Inflammatory macrophage (primary cell): ENCODE measurements around the gene NCBP2L.

Source experiments
- DNase-seq, 2 donors: peaks; one replicate each; pipeline ENCODE4 v3.0.0-alpha.2; 2020 to 2022

Gene NCBP2L

GRCh38 chrX:107818900-107819521 is 41.5 kb downstream of the NCBP2L start:
- no peak for DNase-seq

- DNase-seq: no peak
Measured at GRCh38 chrX:107823042-107823441, 45.5 kb downstream of the NCBP2L start.

- DNase-seq: peak; percentile 13 to 32
Measured at GRCh38 chrX:107823456-107823855, 45.9 kb downstream of the NCBP2L start.

GRCh38 chrX:107825698-107826237 is 48.2 kb downstream of the NCBP2L start, which contains the start of gene MID2:
Gene MID2 (plus strand): TSS chrX:107825866. CDS start chrX:107826427, 561 bp downstream.
- no peak for DNase-seq

GRCh38 chrX:107826238-107827029 is 48.9 kb downstream of the NCBP2L start:
- peak; percentile 28 to 58 for DNase-seq

GRCh38 chrX:107827030-107827831 is 49.7 kb downstream of the NCBP2L start:
- DNase-seq: no peak

GRCh38 chrX:107827852-107828251 is 50.3 kb downstream of the NCBP2L start:
- no peak for DNase-seq

- no peak for DNase-seq
Measured at GRCh38 chrX:107829878-107830277, 52.3 kb downstream of the NCBP2L start.

- no peak for DNase-seq
Measured at GRCh38 chrX:107831071-107831730, 53.7 kb downstream of the NCBP2L start.

GRCh38 chrX:107834275-107835201 is 57.0 kb downstream of the NCBP2L start:
- DNase-seq: no peak

GRCh38 chrX:107836958-107837357 is 59.4 kb downstream of the NCBP2L start:
- no peak for DNase-seq

GRCh38 chrX:107840971-107841370 is 63.4 kb downstream of the NCBP2L start:
- DNase-seq: no peak

- DNase-seq: no peak
Measured at GRCh38 chrX:107842715-107843400, 65.3 kb downstream of the NCBP2L start.
